GM23248 (cell line): Measurements from ENCODE around the gene SPDYA.

Experiments used
- EZH2 ChIP-seq: fragments of 200-600 bp; sonication (generic); IDR thresholded peaks from 2 replicates; pipeline ENCODE4 v1.6.1; 2018; ENCODE audit warnings: antibody characterized with exemption, mild to moderate bottlenecking; ENCODE audit not compliant: insufficient read depth, poor library complexity, severe bottlenecking
- EZH2phosphoT487 ChIP-seq: fragments of 200-600 bp; sonication (generic); IDR thresholded peaks from 2 replicates; pipeline ENCODE4 v1.6.1; 2018; ENCODE audit warnings: antibody characterized with exemption, moderate library complexity, mild to moderate bottlenecking, low read depth; ENCODE audit not compliant: insufficient read depth

DNA sequence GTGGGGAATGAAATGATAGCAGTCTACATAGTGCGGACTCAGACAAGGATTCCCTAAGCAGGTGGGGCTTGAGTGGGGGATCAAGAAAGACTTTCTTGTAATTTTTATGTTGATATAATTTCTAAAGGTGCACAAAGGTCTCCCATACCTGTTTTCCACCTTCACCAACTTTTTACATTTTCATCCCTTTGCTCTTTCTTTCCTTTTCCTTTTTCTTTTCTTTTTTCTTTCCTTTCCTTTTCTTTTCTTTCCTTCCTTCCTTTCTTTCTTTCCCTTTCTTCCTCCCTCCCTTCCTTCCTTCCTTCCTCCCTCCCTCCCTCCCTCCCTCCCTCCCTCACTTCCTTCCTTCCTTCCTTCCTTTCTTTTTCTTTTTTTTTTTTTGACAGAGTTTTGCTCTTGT lies 69.6 kb downstream of the SPDYA start:
- no peak for TF ChIP-seq EZH2
- no peak for TF ChIP-seq EZH2phosphoT487
